Psoas muscle (tissue), 8 donors: ENCODE measurements around the gene MIOS. TPM values are rescaled to one million over a fixed set of nuclear protein-coding genes. Genes with fewer than 3 reads are reported as not detected.

Experiments used
- ATAC-seq, 4 donors: fragments of 200-7000 bp; cut with Tn5 transposase; one replicate each; pipeline ENCODE4 v1.9.1; 2020; ENCODE audit warnings: moderate library complexity in 3 of 4, mild to moderate bottlenecking in 2 of 4
- DNase-seq, 2 donors: peaks; one replicate each; pipeline ENCODE4 v3.0.0-alpha.2; 2020
- H3K27ac ChIP-seq: fragments of 200-600 bp; one replicate; pipeline ENCODE4 v1.8.0; 2022
- H3K27me3 ChIP-seq, 3 donors: fragments of 200-600 bp in 1 of 3; one replicate each; pipeline versions ENCODE4 v1.6.1 to v1.8.0; 2013 to 2022; ENCODE audit warnings: low read length in 2 of 3, mild to moderate bottlenecking in 2 of 3, moderate library complexity in 1 of 3; ENCODE audit not compliant: insufficient read depth in 3 of 3
- H3K36me3 ChIP-seq, 2 donors: fragments of 200-600 bp in 1 of 2; one replicate each; pipeline versions ENCODE4 v1.6.1 to v1.8.0; 2013 to 2022; ENCODE audit warnings: low read depth in 1 of 2, mild to moderate bottlenecking in 1 of 2, moderate library complexity in 1 of 2; ENCODE audit not compliant: insufficient read depth in 1 of 2
- H3K4me1 ChIP-seq: fragments of 200-600 bp; one replicate; pipeline ENCODE4 v1.8.0; 2022
- H3K4me3 ChIP-seq: fragments of 200-600 bp; one replicate; pipeline ENCODE4 v1.8.0; 2022; ENCODE audit warnings: mild to moderate bottlenecking
- H3K9me3 ChIP-seq: fragments of 200-600 bp; one replicate; pipeline ENCODE4 v1.8.0; 2022
- CTCF ChIP-seq: fragments of 200-600 bp; IDR thresholded peaks from one replicate; pipeline ENCODE4 v1.8.0; 2022; ENCODE audit warnings: antibody characterized with exemption
- WGBS, 3 donors: extraction: QIAGEN DNeasy Blood & Tissue Kit; methylation state at CpG; one replicate each; pipeline versions ENCODE4 v1.1.6 to v1.1.7; 2013; 5-methylcytosine and 5-hydroxymethylcytosine counted together
- intact Hi-C, 2 donors: fragments of 100-400 bp; cut with DNase I; formaldehyde crosslinking; loops; one replicate each; pipeline versions ENCODE4 v1.11.0 to v1.14.2; 2022
- polyA plus RNA-seq, 3 donors: library from polyadenylated mRNA; stranded (reverse); fragments of 200-250 nt; gene quantifications; one replicate each; pipeline ENCODE4 v1.2.3, GENCODE V29; 2013
- total RNA-seq, 4 donors: library from RNA; stranded (reverse); fragmentation: NEBNext Ultra II Directional in 2 of 4; extraction: Animal tissue kit (Norgen Biotek cat#: 25700) in 2 of 4; gene quantifications; one replicate each; pipeline versions ENCODE4 v1.2.1 to v1.2.4, GENCODE V29; 2021 to 2023
- donor health status: healthy with polysubstance abuse.
- donor health status: DM: no; HTN: no; CAD: no; lungs with moderate emphysema.
- donor health status: Bipolar disorder and iron deficiency.
- donor health status: healthy.
- donor health status: DM: yes; HTN: yes; CAD: no.
- donor health status: DM: no; HTN: no; CAD: no.
- donor health status: DM: no; HTN: no; CAD: no.
- donor health status: DM: yes; HTN: yes; CAD: no.

Gene MIOS
- total and polyA plus RNA-seq, 7 donors: 65.2 to 219 (median 76.3) TPM

GRCh38 chr7:7639847-7640220, 73.2 kb downstream of the MIOS start:
- no peak for TF ChIP-seq CTCF
- Histone ChIP-seq H3K27ac (peak overlapping the region; percentile 71), H3K4me1 (peaks cover 16% of the 10 kb centered on the region), H3K27me3 (no peaks in the 10 kb centered on the region), H3K9me3 (no peaks in the 10 kb centered on the region), H3K4me3 (peak overlapping the region; percentile 89), H3K36me3 (peaks cover 0 to 28% of the 10 kb centered on the region in 2 donors)
- WGBS, 3 donors: 0 to 1% (median 0%) methylated on average over 19 of the region's 19 CpGs
- DNase-seq (no peak), ATAC-seq (no peak)
- intact Hi-C loops: no loop called here

- H3K36me3 ChIP-seq: peaks cover 0 to 22% of the 10 kb centered on the region in 2 donors
- peaks cover 16% of the 10 kb centered on the region for H3K4me1 ChIP-seq
- DNase-seq (peak; percentile 98 to 99), ATAC-seq (peak; percentile 100)
- intact Hi-C loops: loop anchor here in 1 of 2 donors (1.0 kb wide), 1 partner anchor 120 kb away; no protein-coding TSS in a partner anchor
- no peak for TF ChIP-seq CTCF
- peak within 1 kb of the TSS; percentile 87 for H3K27ac ChIP-seq
- no peaks in the 10 kb centered on the region for H3K27me3 ChIP-seq
- WGBS, 3 donors: 0% methylated on average over 67 to 68 of the region's 68 CpGs
- no peaks in the 10 kb centered on the region for H3K9me3 ChIP-seq
- H3K4me3 ChIP-seq: peak within 1 kb of the TSS; percentile 89
Measured at GRCh38 chr7:7640221-7641128, 73.8 kb downstream of the MIOS start, which contains the start of gene UMAD1. Gene UMAD1, plus strand, starts transcription at chr7:7640752. Its CDS starts 32,620 bp downstream, at chr7:7673372.

- Histone ChIP-seq H3K27ac (peak overlapping the region; percentile 87), H3K4me3 (peak overlapping the region; percentile 89), H3K27me3 (no peaks in the 10 kb centered on the region), H3K36me3 (peaks cover 0 to 16% of the 10 kb centered on the region in 2 donors), H3K9me3 (no peaks in the 10 kb centered on the region), H3K4me1 (peaks cover 16% of the 10 kb centered on the region)
- no peak for TF ChIP-seq CTCF
- intact Hi-C loops: loop anchor here in 1 of 2 donors (1.0 kb wide), 1 partner anchor 119 kb away; no protein-coding TSS in a partner anchor
- 2 to 4% (median 3%) methylated on average over 22 of the region's 22 CpGs for WGBS, 3 donors
- no peak for DNase-seq
- peak in 1 of 4 donors; percentile 21 for ATAC-seq
Measured at GRCh38 chr7:7641129-7641663, 74.5 kb downstream of the MIOS start.

- H3K27me3 ChIP-seq: no peaks in the 10 kb centered on the region
- H3K9me3 ChIP-seq: no peaks in the 10 kb centered on the region
- no peak for ATAC-seq
- no peak overlapping the region for H3K27ac ChIP-seq
- H3K4me1 ChIP-seq: peaks cover 16% of the 10 kb centered on the region
- no peak for TF ChIP-seq CTCF
- 89 to 91% (median 90%) methylated on average over 6 of the region's 6 CpGs for WGBS, 3 donors
- DNase-seq: no peak
- peaks cover 0 to 7% of the 10 kb centered on the region in 2 donors for H3K36me3 ChIP-seq
- peak overlapping the region; percentile 89 for H3K4me3 ChIP-seq
- intact Hi-C loops: no loop called here
Measured at GRCh38 chr7:7642081-7642480, 75.4 kb downstream of the MIOS start.
